Neural cell (in vitro differentiated cells): ENCODE measurements around the gene SEMA4F.

Experiments
- CTCF ChIP-seq: fragments of 450-650 bp; IDR thresholded peaks from 2 replicates; pipeline ENCODE4 v1.5.1; 2014; ENCODE audit warnings: antibody characterized with exemption, mild to moderate bottlenecking, moderate library complexity; ENCODE audit not compliant: poor library complexity, severe bottlenecking
- EZH2 ChIP-seq: fragments of 200-600, 300-800 bp; shearing (Covaris generic), sonication (generic); IDR thresholded peaks from 2 replicates; pipeline ENCODE4 v1.6.1; 2014; ENCODE audit warnings: antibody characterized with exemption, low read length, borderline replicate concordance, mild to moderate bottlenecking; ENCODE audit not compliant: insufficient read depth, poor library complexity, severe bottlenecking
- POLR2AphosphoS5 ChIP-seq: IDR thresholded peaks from 2 replicates; pipeline ENCODE4 v1.6.1; 2012

DNA sequence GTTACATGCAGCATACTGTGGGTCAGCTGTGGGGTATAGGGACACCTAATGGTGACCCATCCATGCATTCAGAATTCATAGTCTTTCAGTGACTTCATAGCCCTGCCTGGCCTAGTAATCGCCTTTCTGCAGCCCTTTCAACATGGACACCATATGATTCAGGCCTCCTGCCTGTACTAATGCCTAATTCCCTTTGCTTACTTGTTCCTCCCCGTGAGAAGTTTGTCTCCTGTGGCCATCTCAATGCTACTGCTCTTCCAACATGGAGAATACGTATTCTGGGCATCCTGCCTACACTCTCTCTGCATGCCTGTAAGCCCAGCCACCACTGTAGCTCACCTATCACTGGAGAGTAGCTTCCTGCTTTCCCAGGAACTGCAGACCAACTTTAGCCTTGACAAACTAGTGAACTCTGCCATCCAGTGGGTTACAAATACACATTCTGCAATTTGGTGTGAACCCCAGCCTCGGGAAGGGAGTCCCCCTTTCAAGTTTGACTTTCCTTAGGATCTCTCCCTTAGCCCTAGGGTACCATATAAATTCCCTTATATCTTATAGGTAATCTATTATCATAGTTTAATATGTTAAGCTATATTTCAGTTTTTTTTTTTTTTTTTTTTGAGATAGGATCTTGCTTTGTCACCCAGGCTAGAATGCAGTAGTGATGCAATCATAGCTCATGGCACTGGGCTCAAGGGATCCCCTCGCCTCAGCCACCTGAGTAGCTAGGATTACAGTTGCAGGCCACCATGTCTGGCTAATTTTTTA is 28.2 kb upstream of the SEMA4F start:
- no peak for TF ChIP-seq CTCF
- no peak for TF ChIP-seq EZH2
- no peak for TF ChIP-seq POLR2AphosphoS5
